ENCODE results near the gene NCKAP5.

DNA sequence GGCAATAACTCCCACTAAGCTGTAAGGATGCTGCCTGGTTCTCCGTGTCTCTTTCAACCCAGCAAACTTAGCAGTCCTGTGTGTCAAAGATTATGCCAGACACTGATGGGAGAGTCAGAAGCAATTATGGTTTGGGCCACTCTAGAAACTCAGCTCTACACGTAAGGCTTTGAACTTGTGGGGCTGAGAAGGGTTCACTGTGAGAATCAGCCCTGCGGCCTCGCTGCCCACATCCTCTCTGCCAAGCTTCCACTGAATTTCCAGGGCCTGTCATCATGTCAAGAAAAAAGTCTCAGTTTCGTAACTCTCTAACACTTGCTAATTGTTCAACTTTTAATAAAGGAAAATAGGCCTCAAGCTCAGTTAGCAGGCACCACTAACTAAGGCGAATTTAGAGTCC lies 589.4 kb downstream of the NCKAP5 start:
- TF ChIP-seq EZH2 (IDR thresholded peaks at IDR 0.05; ENCODE audit: borderline replicate concordance, low read length): no peak
- TF ChIP-seq, protein P1, sequence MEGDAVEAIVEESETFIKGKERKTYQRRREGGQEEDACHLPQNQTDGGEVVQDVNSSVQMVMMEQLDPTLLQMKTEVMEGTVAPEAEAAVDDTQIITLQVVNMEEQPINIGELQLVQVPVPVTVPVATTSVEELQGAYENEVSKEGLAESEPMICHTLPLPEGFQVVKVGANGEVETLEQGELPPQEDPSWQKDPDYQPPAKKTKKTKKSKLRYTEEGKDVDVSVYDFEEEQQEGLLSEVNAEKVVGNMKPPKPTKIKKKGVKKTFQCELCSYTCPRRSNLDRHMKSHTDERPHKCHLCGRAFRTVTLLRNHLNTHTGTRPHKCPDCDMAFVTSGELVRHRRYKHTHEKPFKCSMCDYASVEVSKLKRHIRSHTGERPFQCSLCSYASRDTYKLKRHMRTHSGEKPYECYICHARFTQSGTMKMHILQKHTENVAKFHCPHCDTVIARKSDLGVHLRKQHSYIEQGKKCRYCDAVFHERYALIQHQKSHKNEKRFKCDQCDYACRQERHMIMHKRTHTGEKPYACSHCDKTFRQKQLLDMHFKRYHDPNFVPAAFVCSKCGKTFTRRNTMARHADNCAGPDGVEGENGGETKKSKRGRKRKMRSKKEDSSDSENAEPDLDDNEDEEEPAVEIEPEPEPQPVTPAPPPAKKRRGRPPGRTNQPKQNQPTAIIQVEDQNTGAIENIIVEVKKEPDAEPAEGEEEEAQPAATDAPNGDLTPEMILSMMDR (IDR thresholded peaks at IDR 0.05; ENCODE audit: low read length): no peak
